Endothelial cell (in vitro differentiated cells): ENCODE measurements around the gene SCFD2. TPM values are rescaled to one million over a fixed set of nuclear protein-coding genes. Genes with fewer than 3 reads are reported as not detected.
A peak's percentile ranks its signal among the peaks of the same experiment; 100 is the strongest.
"Not testable (repeated sequence)": the region's sequence is repeated elsewhere in the genome, so short reads cannot be mapped to it uniquely, and the experiment has no call there.

Experiments
- DNase-seq: peaks from one replicate; pipeline ENCODE4 v3.0.0; 2021; ENCODE audit warnings: low spot score
- H3K27ac Mint-ChIP-seq: one replicate; pipeline ENCODE4 v1.8.0; 2021; ENCODE audit warnings: mixed read lengths, inconsistent platforms; ENCODE audit not compliant: unreplicated experiment
- H3K27me3 Mint-ChIP-seq: one replicate; pipeline ENCODE4 v1.8.0; 2021; ENCODE audit warnings: mild to moderate bottlenecking, moderate library complexity, mixed read lengths, inconsistent platforms; ENCODE audit not compliant: unreplicated experiment
- H3K36me3 Mint-ChIP-seq: one replicate; pipeline ENCODE4 v1.8.0; 2021; ENCODE audit warnings: mild to moderate bottlenecking, low read depth, mixed read lengths, inconsistent platforms; ENCODE audit not compliant: unreplicated experiment
- H3K4me1 Mint-ChIP-seq: one replicate; pipeline ENCODE4 v1.8.0; 2021; ENCODE audit warnings: mild to moderate bottlenecking, mixed read lengths, inconsistent platforms; ENCODE audit not compliant: unreplicated experiment
- H3K4me3 Mint-ChIP-seq: one replicate; pipeline ENCODE4 v1.8.0; 2021; ENCODE audit warnings: mild to moderate bottlenecking, mixed read lengths, inconsistent platforms; ENCODE audit not compliant: unreplicated experiment
- H3K9me3 Mint-ChIP-seq: one replicate; pipeline ENCODE4 v1.8.0; 2021; ENCODE audit warnings: mixed read lengths, inconsistent platforms; ENCODE audit not compliant: unreplicated experiment
- total RNA-seq: library from RNA; stranded (reverse); fragmentation: NEBNext Ultra II Directional; extraction: Animal tissue kit (Norgen Biotek cat#: 25700); gene quantifications from one replicate; pipeline ENCODE4 v1.2.1, GENCODE V29; 2021; ENCODE audit not compliant: unreplicated experiment
- TF ChIP-seq, protein P1 (sequence below): fragments of 200-600 bp; sonication (generic); IDR thresholded peaks from one replicate; pipeline ENCODE4 v1.5.0; 2021; ENCODE audit warnings: antibody characterized with exemption; ENCODE audit not compliant: unreplicated experiment

The SCFD2 gene
- total RNA-seq, 1 donor from 2014 or later = 13.6 TPM

DNA sequence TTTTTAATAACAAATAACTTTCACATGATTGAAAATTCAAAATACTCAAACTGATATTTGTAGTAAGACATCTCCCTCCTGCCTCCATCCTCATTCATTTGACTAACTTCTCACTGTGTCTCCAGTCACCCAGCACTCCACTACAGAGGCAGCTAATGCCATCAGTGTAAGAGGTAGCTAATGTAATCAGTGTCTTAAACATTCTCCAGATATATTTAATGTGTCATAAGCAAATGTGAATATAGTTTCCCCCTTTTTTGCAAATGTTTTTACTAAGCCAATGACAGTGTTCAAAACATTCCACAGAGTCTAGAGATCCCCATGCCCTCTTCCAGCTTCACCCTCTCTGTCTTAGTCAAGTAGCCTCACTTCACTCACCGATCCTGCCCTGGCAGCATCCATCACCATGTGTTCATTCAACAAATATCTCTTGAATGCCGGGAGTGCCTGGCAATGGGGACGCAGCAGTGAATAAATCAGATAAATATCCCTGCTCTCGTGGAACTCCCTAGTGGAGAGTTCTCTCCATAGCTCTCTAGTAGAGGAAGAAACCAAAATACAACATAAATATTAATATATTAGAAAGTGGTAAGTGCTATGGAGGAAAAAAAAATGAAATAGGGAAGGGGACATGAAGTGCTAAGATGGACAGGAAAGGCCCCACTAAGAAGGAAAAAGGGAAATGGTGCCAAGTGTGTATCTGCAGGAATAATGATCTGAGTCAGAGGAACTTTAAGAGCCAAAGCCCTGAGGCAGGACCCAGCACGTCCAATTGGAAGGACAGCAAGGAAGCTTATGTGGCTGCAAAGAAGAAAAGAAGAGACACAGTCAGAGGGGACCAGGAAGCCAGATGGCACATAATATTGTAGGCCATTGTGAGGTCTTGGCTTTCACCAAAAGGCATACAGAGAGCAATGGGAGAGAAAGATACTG, 18.7 kb downstream of the SCFD2 start:
- DNase-seq = no peak
- peaks cover 5% of the 10 kb centered on the region for H3K27me3 Mint-ChIP-seq
- H3K36me3 Mint-ChIP-seq = peaks cover 9% of the 10 kb centered on the region
- no peaks in the 10 kb centered on the region for H3K4me1 Mint-ChIP-seq
- TF ChIP-seq, protein P1, sequence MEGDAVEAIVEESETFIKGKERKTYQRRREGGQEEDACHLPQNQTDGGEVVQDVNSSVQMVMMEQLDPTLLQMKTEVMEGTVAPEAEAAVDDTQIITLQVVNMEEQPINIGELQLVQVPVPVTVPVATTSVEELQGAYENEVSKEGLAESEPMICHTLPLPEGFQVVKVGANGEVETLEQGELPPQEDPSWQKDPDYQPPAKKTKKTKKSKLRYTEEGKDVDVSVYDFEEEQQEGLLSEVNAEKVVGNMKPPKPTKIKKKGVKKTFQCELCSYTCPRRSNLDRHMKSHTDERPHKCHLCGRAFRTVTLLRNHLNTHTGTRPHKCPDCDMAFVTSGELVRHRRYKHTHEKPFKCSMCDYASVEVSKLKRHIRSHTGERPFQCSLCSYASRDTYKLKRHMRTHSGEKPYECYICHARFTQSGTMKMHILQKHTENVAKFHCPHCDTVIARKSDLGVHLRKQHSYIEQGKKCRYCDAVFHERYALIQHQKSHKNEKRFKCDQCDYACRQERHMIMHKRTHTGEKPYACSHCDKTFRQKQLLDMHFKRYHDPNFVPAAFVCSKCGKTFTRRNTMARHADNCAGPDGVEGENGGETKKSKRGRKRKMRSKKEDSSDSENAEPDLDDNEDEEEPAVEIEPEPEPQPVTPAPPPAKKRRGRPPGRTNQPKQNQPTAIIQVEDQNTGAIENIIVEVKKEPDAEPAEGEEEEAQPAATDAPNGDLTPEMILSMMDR = no peak
- no peaks in the 10 kb centered on the region for H3K9me3 Mint-ChIP-seq
- no peak overlapping the region for H3K27ac Mint-ChIP-seq
- peak overlapping the region; percentile 13 for H3K4me3 Mint-ChIP-seq

DNA sequence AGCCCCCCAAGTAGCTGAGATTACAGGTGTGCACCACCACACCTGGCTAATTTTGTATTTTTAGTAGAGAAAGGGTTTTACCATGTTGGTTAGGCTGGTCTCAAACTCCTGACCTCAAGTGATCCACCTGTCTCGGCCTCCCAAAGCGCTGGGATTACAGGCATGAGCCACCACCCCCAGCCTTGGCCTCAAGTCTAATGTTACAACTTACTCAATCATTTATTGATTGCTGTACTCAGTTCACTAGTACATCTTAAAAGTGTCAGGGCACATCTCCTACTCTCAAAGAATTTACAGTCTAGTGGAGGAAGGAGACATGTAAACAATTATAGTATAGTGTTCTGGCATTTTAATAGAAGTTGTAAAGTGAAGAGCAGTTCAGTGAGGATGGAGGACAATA, 19.5 kb downstream of the SCFD2 start:
- H3K4me3 Mint-ChIP-seq, H3K27ac Mint-ChIP-seq, H3K9me3 Mint-ChIP-seq, H3K27me3 Mint-ChIP-seq, H3K36me3 Mint-ChIP-seq, H3K4me1 Mint-ChIP-seq, DNase-seq: not testable (repeated sequence)

DNA sequence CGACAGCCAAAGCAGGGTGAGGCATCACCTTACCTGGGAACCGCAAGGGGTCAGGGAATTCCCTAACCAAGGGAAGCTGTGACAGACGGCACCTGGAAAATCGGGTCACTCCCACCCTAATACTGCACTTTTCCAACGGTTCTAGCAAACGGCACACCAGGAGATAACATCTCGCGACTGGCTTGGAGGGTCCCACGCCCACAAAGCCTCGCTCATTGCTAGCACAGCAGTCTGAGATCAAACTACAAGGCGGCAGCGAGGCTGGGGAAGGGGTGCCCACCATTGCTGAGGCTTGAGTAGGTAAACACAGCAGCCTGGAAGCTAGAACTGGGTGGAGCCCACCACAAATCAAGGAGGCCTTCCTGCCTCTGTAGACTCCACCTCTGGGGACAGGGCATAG, 25.7 kb downstream of the SCFD2 start:
- H3K4me1 Mint-ChIP-seq, DNase-seq, H3K27me3 Mint-ChIP-seq, H3K9me3 Mint-ChIP-seq, H3K36me3 Mint-ChIP-seq, H3K27ac Mint-ChIP-seq, H3K4me3 Mint-ChIP-seq: not testable (repeated sequence)

DNA sequence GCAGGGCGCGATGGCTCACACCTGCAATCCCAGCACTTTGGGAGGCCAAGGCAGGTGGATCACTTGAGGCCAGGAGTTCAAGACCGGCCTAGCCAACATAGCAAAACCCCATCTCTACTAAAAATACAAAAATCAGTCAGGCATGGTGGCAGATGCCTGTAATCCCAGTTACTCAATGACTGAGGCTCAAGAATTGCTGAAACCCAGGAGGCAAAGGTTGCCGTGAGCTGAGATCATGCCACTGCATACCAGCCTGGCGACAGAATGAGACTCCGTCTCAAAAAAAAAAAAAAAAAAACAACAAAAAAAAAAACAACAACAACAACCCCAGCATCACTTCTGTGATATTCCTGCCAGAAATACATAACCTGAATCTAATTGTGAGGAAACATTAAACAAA, 30.9 kb downstream of the SCFD2 start:
- H3K27ac Mint-ChIP-seq, H3K27me3 Mint-ChIP-seq, H3K4me3 Mint-ChIP-seq, H3K4me1 Mint-ChIP-seq, H3K9me3 Mint-ChIP-seq, H3K36me3 Mint-ChIP-seq, DNase-seq: not testable (repeated sequence)

DNA sequence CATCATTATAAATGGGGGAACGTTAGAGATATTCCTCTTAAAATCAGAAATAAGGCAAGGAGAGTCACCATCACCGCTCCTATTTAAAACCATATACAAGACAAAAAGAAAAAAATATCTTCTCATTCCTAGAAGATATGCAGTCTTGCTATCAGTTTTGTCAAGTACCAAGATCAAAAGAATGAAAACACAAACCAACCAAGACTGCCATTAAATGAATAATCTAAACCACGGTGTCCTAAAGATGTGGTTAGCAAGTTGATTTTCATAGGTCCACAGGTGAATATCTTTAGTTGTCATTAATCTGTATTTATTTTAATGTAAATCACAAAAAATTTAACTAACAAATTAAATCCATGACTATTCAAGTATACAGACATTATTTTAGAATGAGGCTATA, 39.3 kb downstream of the SCFD2 start:
- DNase-seq = no peak
- H3K27me3 Mint-ChIP-seq = peaks cover 4% of the 10 kb centered on the region
- no peaks in the 10 kb centered on the region for H3K4me1 Mint-ChIP-seq
- no peaks in the 10 kb centered on the region for H3K9me3 Mint-ChIP-seq
- TF ChIP-seq, protein P1 = no peak
- H3K36me3 Mint-ChIP-seq = no peaks in the 10 kb centered on the region
- no peak overlapping the region for H3K4me3 Mint-ChIP-seq
- H3K27ac Mint-ChIP-seq = no peak overlapping the region

DNA sequence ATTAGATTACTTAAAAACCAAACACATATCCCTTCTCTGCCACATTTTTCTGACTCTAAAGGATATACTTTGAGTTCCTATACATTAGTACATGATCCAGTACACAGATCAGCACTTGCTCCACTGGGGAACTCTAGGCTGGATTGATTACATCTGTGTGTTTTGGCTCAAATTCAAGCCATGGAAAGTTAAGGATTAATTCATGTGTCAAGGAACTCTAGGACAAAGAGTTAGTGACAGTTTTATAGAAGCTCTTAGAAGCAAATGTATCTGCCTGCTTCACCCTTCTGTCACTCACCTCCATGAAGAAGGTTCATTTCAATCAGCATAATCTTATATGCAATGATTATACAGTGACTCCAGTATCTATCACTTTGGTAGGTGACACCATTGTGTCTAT, 43.2 kb downstream of the SCFD2 start:
- TF ChIP-seq, protein P1 = no peak
- peaks cover 4% of the 10 kb centered on the region for H3K27me3 Mint-ChIP-seq
- H3K4me3 Mint-ChIP-seq = no peak overlapping the region
- no peaks in the 10 kb centered on the region for H3K9me3 Mint-ChIP-seq
- no peak for DNase-seq
- peaks cover 4% of the 10 kb centered on the region for H3K4me1 Mint-ChIP-seq
- no peak overlapping the region for H3K27ac Mint-ChIP-seq
- no peaks in the 10 kb centered on the region for H3K36me3 Mint-ChIP-seq
